HG03469 (cell line): ENCODE results near the gene IFNA14.
"Not testable (repeated sequence)": the region's sequence is repeated elsewhere in the genome, so short reads cannot be mapped to it uniquely, and the experiment has no call there.

Source experiments
- ATAC-seq: cut with Tn5 transposase; IDR thresholded peaks from one replicate; pipeline ENCODE4 v1.9.1; 2021; ENCODE audit warnings: mild to moderate bottlenecking, moderate library complexity, moderate number of reproducible peaks; ENCODE audit not compliant: unreplicated experiment

The IFNA14 gene

GRCh38 chr9:21239911-21240310 is at the start of gene IFNA14:
Gene IFNA14, minus strand, starts transcription at chr9:21240005. Its CDS starts 70 bp downstream, at chr9:21239935.
- no peak for ATAC-seq

GRCh38 chr9:21287280-21287679 is 47.5 kb upstream of the IFNA14 start:
- no peak for ATAC-seq

GRCh38 chr9:21286659-21287058 is 46.9 kb upstream of the IFNA14 start:
- no peak for ATAC-seq

GRCh38 chr9:21286099-21286498 is 46.3 kb upstream of the IFNA14 start:
- ATAC-seq: no peak

GRCh38 chr9:21281275-21281674 is 41.5 kb upstream of the IFNA14 start:
- ATAC-seq: no peak

GRCh38 chr9:21268347-21268657 is 28.5 kb upstream of the IFNA14 start:
- ATAC-seq: no peak

- ATAC-seq: peak; percentile 52
Observed at GRCh38 chr9:21267485-21268346, 27.9 kb upstream of the IFNA14 start.

- ATAC-seq: no peak
Observed at GRCh38 chr9:21266733-21267484, 27.1 kb upstream of the IFNA14 start.

GRCh38 chr9:21265421-21266189 is 25.8 kb upstream of the IFNA14 start:
- ATAC-seq: no peak

GRCh38 chr9:21255538-21256212 is 15.9 kb upstream of the IFNA14 start:
- no peak for ATAC-seq

- ATAC-seq: peak; percentile 59
Observed at GRCh38 chr9:21252721-21253547, 13.1 kb upstream of the IFNA14 start.

- ATAC-seq: no peak
Observed at GRCh38 chr9:21251638-21252037, 11.8 kb upstream of the IFNA14 start.

- ATAC-seq: no peak
Observed at GRCh38 chr9:21251190-21251589, 11.4 kb upstream of the IFNA14 start.

- ATAC-seq: no peak
Observed at GRCh38 chr9:21244836-21245235, 5.0 kb upstream of the IFNA14 start.

- not testable (repeated sequence) for ATAC-seq
Observed at GRCh38 chr9:21236360-21236714, 3.5 kb downstream of the IFNA14 start.

GRCh38 chr9:21235468-21236359 is 4.1 kb downstream of the IFNA14 start:
- ATAC-seq: peak; percentile 58

- ATAC-seq: no peak
Observed at GRCh38 chr9:21234153-21234687, 5.6 kb downstream of the IFNA14 start.

- ATAC-seq: no peak
Observed at GRCh38 chr9:21233258-21233657, 6.5 kb downstream of the IFNA14 start.

- ATAC-seq: no peak
Observed at GRCh38 chr9:21228122-21228521, 11.7 kb downstream of the IFNA14 start, which contains the start of gene IFNA17. Gene IFNA17, minus strand, starts transcription at chr9:21228222. Its CDS starts 49 bp downstream, at chr9:21228173.
